GM21737 (cell line): ENCODE results near the gene FIGNL2.

ENCODE experiments used
- ATAC-seq: cut with Tn5 transposase; IDR thresholded peaks from one replicate; pipeline ENCODE4 v1.9.1; 2021; ENCODE audit warnings: mild to moderate bottlenecking, moderate library complexity; ENCODE audit not compliant: unreplicated experiment

The FIGNL2 gene

GRCh38 chr12:51860986-51861385, 12.5 kb upstream of the FIGNL2 start:
- ATAC-seq: no peak

DNA sequence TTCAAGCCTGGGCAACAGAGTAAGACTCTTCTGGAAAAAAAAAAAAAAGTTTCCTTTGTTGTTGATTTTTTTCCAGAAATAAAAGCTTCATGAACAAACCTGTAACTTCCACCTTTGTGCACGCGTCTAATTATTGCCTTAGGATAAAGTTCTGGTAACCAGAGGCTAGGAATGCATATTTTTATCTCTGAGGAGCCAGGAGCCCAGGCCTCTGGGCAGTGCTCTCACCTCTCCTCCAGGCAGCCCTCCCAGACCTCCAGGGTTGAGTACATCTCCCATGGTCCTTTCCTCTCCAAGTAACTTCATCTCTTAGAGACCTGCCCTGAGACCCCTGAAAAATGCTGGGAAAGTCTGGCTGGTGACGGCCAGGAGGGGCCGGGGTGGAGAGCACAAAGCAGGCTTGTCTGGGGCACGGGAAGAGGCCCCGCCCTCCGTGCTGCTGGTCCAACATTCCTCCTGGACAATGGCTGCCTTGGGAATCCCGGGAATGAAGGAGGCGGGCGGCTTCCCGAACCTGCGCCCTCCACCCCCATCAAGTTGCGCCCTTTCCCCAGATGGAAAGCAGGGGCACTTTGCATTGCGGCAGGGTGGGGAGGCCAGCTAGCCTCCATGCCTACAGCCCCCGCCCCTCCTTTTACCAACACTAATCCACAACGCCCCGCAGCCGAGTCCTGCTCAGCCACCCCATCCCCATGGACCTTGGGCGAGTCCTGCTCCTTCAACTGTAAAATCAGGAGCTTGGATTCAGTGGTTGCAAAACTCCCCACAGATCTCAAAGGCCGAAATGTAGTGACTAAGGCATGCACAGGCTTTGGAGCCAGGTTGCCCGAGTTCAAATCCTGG, 7.3 kb upstream of the FIGNL2 start:
- no peak for ATAC-seq

- ATAC-seq: no peak
Measured at GRCh38 chr12:51852404-51853137, 4.1 kb upstream of the FIGNL2 start.

GRCh38 chr12:51851413-51852124, 3.1 kb upstream of the FIGNL2 start:
- no peak for ATAC-seq

DNA sequence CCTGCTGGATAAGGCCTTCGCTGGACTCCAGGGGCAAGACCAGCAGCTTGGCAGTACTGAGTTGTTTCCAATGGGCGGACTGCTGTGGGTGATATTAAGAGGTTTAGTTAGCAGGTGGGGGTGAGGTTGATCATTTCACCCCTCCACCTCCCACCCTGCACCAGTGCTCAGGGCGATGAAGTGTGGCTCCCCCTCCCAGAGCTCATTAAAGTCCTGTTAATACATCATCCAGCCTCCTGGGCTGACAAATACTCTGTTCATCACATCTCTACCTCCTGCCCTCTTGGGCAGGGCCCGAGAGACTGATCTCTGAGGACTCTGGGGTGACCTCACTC, 2.4 kb upstream of the FIGNL2 start:
- ATAC-seq: no peak

- ATAC-seq: no peak
Measured at GRCh38 chr12:51850081-51850964, 1.8 kb upstream of the FIGNL2 start.

GRCh38 chr12:51848841-51849735, 570 bp upstream of the FIGNL2 start:
- ATAC-seq: no peak

DNA sequence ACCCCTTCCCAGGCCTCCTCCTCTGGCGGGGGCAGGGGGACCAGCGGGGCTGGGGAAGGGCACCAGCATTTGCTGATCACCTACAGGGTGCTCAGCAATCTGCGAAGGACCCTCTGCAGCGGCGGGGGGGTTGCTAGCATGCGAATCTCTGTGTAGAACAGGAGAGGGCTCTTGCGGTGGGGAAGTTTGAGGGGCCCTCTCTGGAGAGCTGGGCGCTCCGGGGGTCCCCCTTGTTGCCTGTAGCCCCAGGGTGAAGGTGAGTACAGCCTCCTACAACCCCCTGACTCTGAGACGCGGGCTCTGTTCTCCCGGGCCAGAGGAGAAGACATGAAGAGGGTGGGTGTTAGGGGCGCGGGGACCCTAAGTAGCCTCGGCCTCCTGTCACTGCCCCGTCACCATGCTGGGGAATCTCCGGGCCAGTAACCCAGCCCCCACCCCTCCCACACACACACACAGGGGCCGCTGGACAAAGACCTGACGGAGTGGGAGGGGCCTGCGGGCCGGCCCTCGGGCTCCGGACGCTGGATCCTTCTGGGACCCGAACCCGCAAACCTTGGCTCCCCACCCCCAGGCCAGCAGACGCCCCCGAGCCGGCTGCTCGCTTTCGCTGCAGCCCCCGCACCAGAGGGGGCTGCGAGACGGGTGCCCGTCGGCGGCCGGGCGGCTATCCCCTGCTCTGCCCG, 734 bp downstream of the FIGNL2 start:
- ATAC-seq: no peak

DNA sequence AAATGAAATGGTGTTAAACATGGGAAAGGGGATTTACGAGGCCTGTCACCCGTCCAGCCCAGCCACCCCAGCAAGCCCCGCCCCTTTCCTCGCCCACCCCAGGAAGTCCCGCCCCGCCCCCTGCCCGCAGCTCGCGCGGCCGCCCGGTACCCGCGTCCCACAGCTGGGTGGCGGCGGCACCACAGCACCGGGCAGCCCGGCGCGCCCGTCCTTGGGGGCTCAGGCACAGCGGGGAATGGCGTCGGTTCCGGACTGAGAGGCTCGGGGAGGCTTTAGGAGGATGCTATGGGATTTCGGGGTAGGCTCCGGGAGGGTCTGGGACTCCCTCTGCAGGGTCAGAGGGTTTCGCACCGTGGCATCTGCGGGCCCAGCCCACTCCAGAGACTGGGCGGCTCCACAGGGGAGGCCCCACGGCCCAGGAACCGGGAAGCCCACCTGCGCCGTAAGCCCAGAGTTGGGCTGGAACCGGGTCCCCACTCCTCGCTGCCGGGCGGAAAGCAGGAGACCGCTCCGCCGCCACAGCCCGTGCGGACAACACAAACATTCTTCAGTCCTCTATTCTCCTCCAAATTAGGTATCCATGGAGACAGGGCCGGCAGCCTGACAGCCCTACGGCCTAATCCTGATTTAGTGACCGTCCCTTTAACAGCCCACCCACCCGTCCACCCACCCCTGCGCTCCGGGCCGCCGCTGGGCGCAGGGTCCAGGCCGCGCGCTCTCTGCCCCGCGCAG, 1.4 kb downstream of the FIGNL2 start:
- no peak for ATAC-seq

- no peak for ATAC-seq
Measured at GRCh38 chr12:51846271-51846691, 2.2 kb downstream of the FIGNL2 start.

DNA sequence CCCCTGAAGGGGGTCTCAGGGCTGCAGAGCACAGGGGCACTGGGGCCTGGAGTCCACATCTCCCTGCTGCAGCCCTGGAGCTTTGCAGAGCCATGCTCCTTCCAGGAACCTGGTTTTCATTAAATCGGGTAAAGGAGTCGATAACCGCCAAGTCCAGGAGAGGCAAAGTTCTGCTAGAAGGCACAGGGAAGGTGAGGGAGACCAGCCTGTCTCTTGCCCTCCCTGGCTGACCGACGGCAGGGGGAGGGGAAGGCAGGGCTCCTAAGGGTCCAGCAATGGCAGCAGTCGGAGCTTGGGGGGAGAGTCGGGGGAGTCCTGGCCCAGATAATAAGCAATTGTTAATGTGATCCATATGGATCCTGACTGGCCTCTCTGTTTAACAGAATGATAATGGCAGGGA, 3.0 kb downstream of the FIGNL2 start:
- ATAC-seq: no peak

DNA sequence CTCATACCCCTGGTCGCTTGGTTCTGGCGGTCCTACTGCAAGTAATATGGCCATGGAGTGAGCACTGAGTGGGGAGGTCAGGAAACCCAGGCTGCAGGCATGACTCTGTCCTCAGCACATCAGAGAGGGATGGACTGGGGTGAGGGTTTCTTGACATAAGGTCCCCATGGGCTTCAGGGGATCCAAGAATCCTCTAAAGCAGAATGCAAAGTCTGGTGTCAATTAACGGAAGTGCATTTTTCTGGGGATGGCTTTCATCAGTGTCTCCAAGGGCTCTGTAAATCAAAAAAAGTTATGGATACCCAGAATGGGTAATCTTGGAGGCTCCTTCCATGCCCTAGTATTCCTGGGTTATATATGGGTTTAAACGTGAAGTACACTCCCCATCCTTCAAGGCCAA, 3.7 kb downstream of the FIGNL2 start:
- ATAC-seq: no peak

DNA sequence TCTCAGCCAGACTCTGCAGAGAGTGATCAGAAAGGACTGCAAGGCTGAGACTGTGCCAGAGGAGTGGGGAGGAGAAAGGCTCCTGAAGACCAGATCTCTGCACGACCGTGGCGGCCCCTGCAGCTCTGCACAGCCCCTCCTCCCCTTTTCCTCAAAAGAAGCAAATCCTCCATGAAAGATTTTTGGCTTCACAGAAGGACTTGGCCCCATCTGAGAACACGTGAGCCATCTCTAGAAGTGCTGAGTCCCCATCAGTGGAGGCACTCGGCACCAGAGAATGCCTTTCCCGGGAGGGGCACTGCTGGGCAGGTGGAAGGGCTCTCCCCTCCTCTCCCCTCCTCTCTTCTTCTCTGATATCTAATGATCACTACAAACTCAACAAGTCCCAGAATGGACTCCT, 6.8 kb downstream of the FIGNL2 start:
- no peak for ATAC-seq

- no peak for ATAC-seq
Measured at GRCh38 chr12:51840966-51841365, 7.6 kb downstream of the FIGNL2 start.

GRCh38 chr12:51839310-51839947, 9.1 kb downstream of the FIGNL2 start:
- no peak for ATAC-seq

GRCh38 chr12:51838762-51839161, 9.8 kb downstream of the FIGNL2 start:
- ATAC-seq: no peak

GRCh38 chr12:51838036-51838435, 10.5 kb downstream of the FIGNL2 start:
- no peak for ATAC-seq

- ATAC-seq: no peak
Measured at GRCh38 chr12:51837286-51837685, 11.2 kb downstream of the FIGNL2 start.
